Mesenchymal stem cell (in vitro differentiated cells and primary cell): ENCODE data around the gene WDR90.

ENCODE experiments used
- DNase-seq: peaks from one replicate; pipeline ENCODE4 v3.0.0-alpha.2; 2013
- H2AFZ ChIP-seq: one replicate; pipeline ENCODE4 v1.6.1; 2013; ENCODE audit warnings: low read depth, mild to moderate bottlenecking, control low read depth, inconsistent platforms, low read length, moderate library complexity
- H2AK5ac ChIP-seq: 2 replicates; pipeline ENCODE4 v1.6.1; 2013; ENCODE audit warnings: low read length, moderate library complexity, mild to moderate bottlenecking, inconsistent platforms; ENCODE audit not compliant: severe bottlenecking
- H2BK120ac ChIP-seq: one replicate; pipeline ENCODE4 v1.6.1; 2013; ENCODE audit warnings: low read depth, mild to moderate bottlenecking, inconsistent platforms, low read length, moderate library complexity
- H2BK12ac ChIP-seq, 2 experiments: one replicate each; pipeline ENCODE4 v1.6.1; 2013; ENCODE audit warnings: inconsistent platforms in 2 of 2, low read length in 2 of 2, mild to moderate bottlenecking in 2 of 2, moderate library complexity in 2 of 2, control low read depth in 1 of 2
- H2BK15ac ChIP-seq: one replicate; pipeline ENCODE4 v1.6.1; 2013; ENCODE audit warnings: mild to moderate bottlenecking, low read depth, inconsistent platforms; ENCODE audit not compliant: poor library complexity, severe bottlenecking
- H2BK5ac ChIP-seq: 2 replicates; pipeline ENCODE4 v1.6.1; 2013; ENCODE audit warnings: low read depth, mild to moderate bottlenecking, low read length, control low read depth, inconsistent platforms; ENCODE audit not compliant: poor library complexity, severe bottlenecking
- H3K14ac ChIP-seq, 2 experiments: one replicate each; pipeline ENCODE4 v1.6.1; 2013; ENCODE audit warnings: inconsistent platforms in 2 of 2, low read length in 2 of 2, control low read depth in 1 of 2, mild to moderate bottlenecking in 1 of 2, moderate library complexity in 1 of 2
- H3K18ac ChIP-seq, 2 experiments: one replicate each; pipeline ENCODE4 v1.6.1; 2013; ENCODE audit warnings: inconsistent platforms in 2 of 2, low read length in 2 of 2, control low read depth in 1 of 2, low read depth in 1 of 2, mild to moderate bottlenecking in 1 of 2
- H3K23ac ChIP-seq, 2 experiments: one replicate each; pipeline ENCODE4 v1.6.1; 2013; ENCODE audit warnings: inconsistent platforms in 2 of 2, low read length in 2 of 2, mild to moderate bottlenecking in 2 of 2, moderate library complexity in 2 of 2, control low read depth in 1 of 2
- H3K27ac ChIP-seq: 2 replicates; pipeline ENCODE4 v1.5.1; 2013; ENCODE audit warnings: mild to moderate bottlenecking, moderate library complexity, low read length, control low read depth, inconsistent platforms; ENCODE audit not compliant: poor library complexity, severe bottlenecking
- H3K27me3 ChIP-seq, 2 experiments: 2 replicates each; pipeline versions ENCODE4 v1.6.1 to v1.7.0; 2013; ENCODE audit warnings: low read length in 2 of 2, mild to moderate bottlenecking in 2 of 2, moderate library complexity in 2 of 2, control low read depth in 1 of 2, inconsistent platforms in 1 of 2; ENCODE audit not compliant: control insufficient read depth in 1 of 2, insufficient read depth in 1 of 2
- H3K36me3 ChIP-seq, 2 experiments: 2 replicates each; pipeline versions ENCODE4 v1.6.1 to v1.7.0; 2013; ENCODE audit warnings: low read length in 2 of 2, control low read depth in 1 of 2, inconsistent platforms in 1 of 2, low read depth in 1 of 2, mild to moderate bottlenecking in 1 of 2; ENCODE audit not compliant: insufficient read depth in 2 of 2, control insufficient read depth in 1 of 2
- H3K4ac ChIP-seq, 2 experiments: one replicate each; pipeline ENCODE4 v1.6.1; 2013; ENCODE audit warnings: inconsistent platforms in 2 of 2, low read length in 2 of 2, mild to moderate bottlenecking in 2 of 2, moderate library complexity in 2 of 2, control low read depth in 1 of 2, low read depth in 1 of 2
- H3K4me1 ChIP-seq: 2 replicates; pipeline ENCODE4 v1.6.1; 2013; ENCODE audit warnings: low read depth, low read length, control low read depth; ENCODE audit not compliant: control insufficient read depth, insufficient read depth
- H3K4me2 ChIP-seq: 2 replicates; pipeline ENCODE4 v1.6.1; 2013; ENCODE audit warnings: low read length, mild to moderate bottlenecking, inconsistent platforms; ENCODE audit not compliant: poor library complexity, severe bottlenecking
- H3K4me3 ChIP-seq, 2 experiments: 2 replicates each; pipeline versions ENCODE4 v1.5.1 to v1.7.0; 2013; ENCODE audit warnings: low read length in 2 of 2, mild to moderate bottlenecking in 2 of 2, control low read depth in 1 of 2, low read depth in 1 of 2; ENCODE audit not compliant: insufficient read depth in 1 of 2
- H3K79me1 ChIP-seq: replicated peaks from 2 replicates; pipeline ENCODE4 v1.6.1; 2013; ENCODE audit warnings: mild to moderate bottlenecking, control low read depth, low read length, inconsistent platforms; ENCODE audit not compliant: poor library complexity, severe bottlenecking
- H3K9ac ChIP-seq: 2 replicates; pipeline ENCODE4 v1.7.0; 2013; ENCODE audit warnings: mild to moderate bottlenecking, low read length, moderate library complexity
- H3K9me3 ChIP-seq: 2 replicates; pipeline ENCODE4 v1.7.0; 2013; ENCODE audit warnings: mild to moderate bottlenecking, low read length; ENCODE audit not compliant: control insufficient read depth
- H4K8ac ChIP-seq: one replicate; pipeline ENCODE4 v1.6.1; 2013; ENCODE audit warnings: inconsistent platforms, mild to moderate bottlenecking, low read length, moderate library complexity
- H4K91ac ChIP-seq: one replicate; pipeline ENCODE4 v1.6.1; 2013; ENCODE audit warnings: mild to moderate bottlenecking, low read length, inconsistent platforms
- WGBS: methylation state at CpG from one replicate; pipeline ENCODE4 v1.1.7; 2013; ENCODE audit warnings: mixed read lengths; 5-methylcytosine and 5-hydroxymethylcytosine counted together

The WDR90 gene

DNA sequence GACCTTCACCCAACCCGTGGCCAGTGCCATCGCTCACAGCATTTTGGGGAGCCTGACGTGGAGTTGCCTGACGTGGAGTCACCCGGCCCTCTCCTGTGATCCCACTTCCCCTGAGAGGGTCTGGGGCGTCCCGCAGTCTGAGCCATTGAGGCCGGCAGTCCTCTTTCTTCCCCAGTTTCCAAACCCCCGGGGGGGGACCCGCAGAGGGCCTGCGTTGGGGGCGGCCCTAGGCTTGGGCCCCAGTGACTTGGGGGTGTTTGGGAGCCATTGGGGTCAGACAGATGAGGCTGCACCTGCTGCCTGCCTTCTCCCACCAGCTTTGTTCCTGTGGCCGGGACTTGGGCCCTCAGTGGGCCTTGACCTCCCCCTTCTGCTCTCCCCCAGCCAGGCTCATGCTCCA is 20.5 kb downstream of the WDR90 start:
- Histone ChIP-seq H2BK12ac (no peak overlapping the region), H2BK120ac (no peak overlapping the region), H3K79me1 (peaks cover 23% of the 10 kb centered on the region), H4K8ac (no peak overlapping the region), H3K9me3 (no peaks in the 10 kb centered on the region), H3K27ac (no peak overlapping the region), H3K23ac (peak overlapping the region in 1 of 2 experiments; percentile 38), H3K27me3 (no peaks in the 10 kb centered on the region), H3K18ac (no peak overlapping the region), H2AK5ac (no peak overlapping the region), H2AFZ (no peak overlapping the region), H2BK5ac (no peak overlapping the region), H3K4me2 (no peak overlapping the region), H3K9ac (no peak overlapping the region), H4K91ac (no peak overlapping the region), H3K36me3 (peaks cover 43 to 68% of the 10 kb centered on the region in 2 experiments), H3K4ac (no peak overlapping the region), H3K4me1 (peaks cover 22% of the 10 kb centered on the region), H3K14ac (no peak overlapping the region), H3K4me3 (peak overlapping the region in 1 of 2 experiments; percentile 12), H2BK15ac (no peak overlapping the region)
- no peak for DNase-seq
- WGBS: 98% methylated on average over 13 of the region's 13 CpGs

DNA sequence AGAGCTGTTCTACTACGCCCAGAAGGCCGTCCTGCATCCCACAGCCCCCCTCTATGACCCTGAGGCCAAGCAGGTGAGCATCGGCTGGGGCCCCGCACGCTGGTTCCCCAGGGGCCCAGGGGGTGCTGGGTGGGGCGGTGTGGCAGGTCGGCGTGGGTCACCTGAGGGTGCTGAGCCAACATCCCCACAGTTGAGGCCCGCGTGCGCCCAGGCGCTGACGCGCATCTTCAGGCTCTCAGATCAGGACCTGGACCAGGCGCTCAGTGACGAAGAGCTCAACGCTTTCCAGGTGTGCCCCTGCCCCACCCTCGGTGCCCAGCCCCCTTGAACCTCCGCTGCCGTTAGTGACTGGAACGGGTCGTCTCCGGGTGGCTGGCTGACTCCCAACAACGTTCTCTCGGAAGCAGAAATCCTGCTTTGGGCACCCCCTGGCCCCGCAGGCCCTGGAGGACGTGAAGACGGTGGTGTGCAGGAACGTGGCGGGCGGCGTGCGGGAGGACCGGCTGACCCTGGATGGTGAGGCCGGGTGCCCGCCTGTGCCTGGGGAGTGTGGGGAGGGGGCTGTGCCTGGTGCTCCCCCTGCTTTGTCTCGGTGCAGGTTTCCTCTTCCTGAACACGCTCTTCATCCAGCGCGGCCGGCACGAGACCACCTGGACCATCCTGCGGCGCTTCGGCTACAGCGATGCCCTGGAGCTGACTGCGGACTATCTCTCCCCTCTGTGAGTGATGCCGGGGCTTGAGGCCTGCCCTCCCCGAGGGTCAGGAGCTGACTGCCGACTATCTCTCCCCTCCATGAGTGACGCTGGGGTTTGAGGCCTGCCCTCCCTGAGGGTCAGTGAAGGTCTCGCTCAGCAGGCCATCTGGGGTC is 21.6 kb downstream of the WDR90 start:
- H3K4me2 ChIP-seq: no peak overlapping the region
- no peaks in the 10 kb centered on the region for H3K9me3 ChIP-seq
- peaks cover 23% of the 10 kb centered on the region for H3K79me1 ChIP-seq
- DNase-seq: no peak
- no peak overlapping the region for H2AK5ac ChIP-seq
- no peak overlapping the region for H2BK120ac ChIP-seq
- no peak overlapping the region for H4K8ac ChIP-seq
- no peaks in the 10 kb centered on the region for H3K27me3 ChIP-seq
- 96% methylated on average over 48 of the region's 52 CpGs for WGBS
- H3K14ac ChIP-seq: no peak overlapping the region
- no peak overlapping the region for H3K27ac ChIP-seq
- no peak overlapping the region for H3K18ac ChIP-seq
- H3K9ac ChIP-seq: no peak overlapping the region
- no peak overlapping the region for H2BK15ac ChIP-seq
- no peak overlapping the region for H3K4me3 ChIP-seq
- peaks cover 33% of the 10 kb centered on the region for H3K4me1 ChIP-seq
- H3K4ac ChIP-seq: no peak overlapping the region
- no peak overlapping the region for H2BK12ac ChIP-seq
- H4K91ac ChIP-seq: no peak overlapping the region
- H3K36me3 ChIP-seq: peaks cover 43 to 68% of the 10 kb centered on the region in 2 experiments
- H2BK5ac ChIP-seq: no peak overlapping the region
- H2AFZ ChIP-seq: no peak overlapping the region
- H3K23ac ChIP-seq: no peak overlapping the region

DNA sequence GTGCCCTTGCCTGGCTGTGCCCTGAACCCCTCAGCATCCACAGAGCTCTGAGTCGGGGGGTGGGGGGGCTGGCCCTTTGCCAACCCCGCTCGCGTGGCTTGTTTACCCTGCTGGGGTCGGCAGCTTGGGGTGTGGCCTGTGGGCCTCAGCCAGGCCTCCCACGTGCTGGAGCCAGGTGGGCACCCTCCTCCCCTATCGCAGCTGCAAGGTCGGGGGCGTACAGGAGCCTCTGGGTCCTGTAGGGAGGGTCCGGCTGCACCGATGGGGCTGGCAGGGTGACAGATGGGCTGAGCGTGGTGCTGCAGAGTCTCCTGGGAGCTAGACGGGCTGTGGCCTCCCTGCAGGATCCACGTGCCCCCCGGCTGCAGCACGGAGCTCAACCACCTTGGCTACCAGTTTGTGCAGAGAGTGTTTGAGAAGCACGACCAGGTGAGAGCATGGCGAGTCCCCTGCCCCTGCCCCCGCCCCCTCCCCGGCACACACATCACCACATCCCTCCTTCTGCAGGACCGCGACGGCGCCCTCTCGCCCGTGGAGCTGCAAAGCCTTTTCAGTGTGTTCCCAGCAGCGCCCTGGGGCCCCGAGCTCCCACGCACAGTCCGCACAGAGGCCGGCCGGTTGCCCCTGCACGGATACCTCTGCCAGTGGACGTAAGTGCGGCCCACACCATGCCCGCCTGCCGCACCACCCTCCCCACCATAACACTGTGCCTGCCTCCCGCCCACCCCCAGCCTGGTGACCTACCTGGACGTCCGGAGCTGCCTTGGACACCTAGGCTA is 22.4 kb downstream of the WDR90 start:
- Histone ChIP-seq H3K4me3 (no peak overlapping the region), H2AFZ (no peak overlapping the region), H3K18ac (no peak overlapping the region), H3K23ac (no peak overlapping the region), H3K79me1 (peaks cover 23% of the 10 kb centered on the region), H4K8ac (no peak overlapping the region), H3K27me3 (no peaks in the 10 kb centered on the region), H3K4me2 (no peak overlapping the region), H3K9me3 (no peaks in the 10 kb centered on the region), H2BK5ac (no peak overlapping the region), H3K27ac (no peak overlapping the region), H4K91ac (no peak overlapping the region), H2BK120ac (no peak overlapping the region), H3K9ac (no peak overlapping the region), H3K4ac (no peak overlapping the region), H2AK5ac (no peak overlapping the region), H2BK12ac (no peak overlapping the region), H3K36me3 (peaks cover 41 to 62% of the 10 kb centered on the region in 2 experiments), H2BK15ac (no peak overlapping the region), H3K4me1 (peaks cover 39% of the 10 kb centered on the region), H3K14ac (no peak overlapping the region)
- no peak for DNase-seq
- WGBS: 96% methylated on average over 40 of the region's 40 CpGs

DNA sequence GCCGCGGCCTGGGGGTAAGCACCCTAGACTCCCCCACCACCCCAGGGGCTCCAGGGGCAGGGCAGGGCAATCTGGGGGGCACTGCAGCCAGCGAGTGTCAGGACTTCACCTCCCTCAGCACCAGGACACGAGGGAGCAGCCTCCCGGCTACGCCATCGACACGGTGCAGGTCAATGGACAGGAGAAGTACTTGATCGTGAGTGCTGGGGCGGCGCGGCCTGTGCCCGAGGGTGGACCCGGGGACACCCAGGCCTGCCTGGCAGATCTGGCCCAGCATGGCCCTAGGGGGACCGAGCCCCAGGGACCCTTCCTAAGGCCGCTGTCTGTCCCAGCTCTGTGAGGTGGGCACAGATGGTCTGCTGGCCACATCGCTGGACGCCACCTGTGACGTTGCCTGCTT is 23.2 kb downstream of the WDR90 start:
- H2BK12ac ChIP-seq: no peak overlapping the region
- H4K8ac ChIP-seq: no peak overlapping the region
- H3K79me1 ChIP-seq: peaks cover 23% of the 10 kb centered on the region
- H2AFZ ChIP-seq: no peak overlapping the region
- no peak overlapping the region for H2BK15ac ChIP-seq
- no peak for DNase-seq
- no peak overlapping the region for H2BK120ac ChIP-seq
- 98% methylated on average over 19 of the region's 19 CpGs for WGBS
- H3K4me3 ChIP-seq: no peak overlapping the region
- H3K27me3 ChIP-seq: no peaks in the 10 kb centered on the region
- H3K9me3 ChIP-seq: no peaks in the 10 kb centered on the region
- H3K9ac ChIP-seq: no peak overlapping the region
- H3K4ac ChIP-seq: no peak overlapping the region
- H2AK5ac ChIP-seq: no peak overlapping the region
- H4K91ac ChIP-seq: peak overlapping the region; percentile 46
- no peak overlapping the region for H3K18ac ChIP-seq
- H3K14ac ChIP-seq: no peak overlapping the region
- peaks cover 41 to 65% of the 10 kb centered on the region in 2 experiments for H3K36me3 ChIP-seq
- no peak overlapping the region for H3K4me2 ChIP-seq
- H3K23ac ChIP-seq: no peak overlapping the region
- peaks cover 40% of the 10 kb centered on the region for H3K4me1 ChIP-seq
- H3K27ac ChIP-seq: no peak overlapping the region
- no peak overlapping the region for H2BK5ac ChIP-seq
